Ovary (tissue), 9 donors: ENCODE results near the gene GPC6. TPM values are rescaled to one million over a fixed set of nuclear protein-coding genes. Genes with fewer than 3 reads are reported as not detected.

ENCODE experiments used
- DNase-seq, 5 donors: peaks; one replicate each; pipeline ENCODE4 v3.0.0-alpha.2; 2019 to 2020
- H3K27ac ChIP-seq, 2 donors: fragments of 200-600 bp; one replicate each; pipeline versions ENCODE4 v1.5.1 to v1.8.0; 2019 to 2022
- H3K27me3 ChIP-seq: fragments of 200-600 bp; one replicate; pipeline ENCODE4 v1.8.0; 2022
- H3K36me3 ChIP-seq: fragments of 200-600 bp; sonication (generic); one replicate; pipeline ENCODE4 v1.5.1; 2019
- H3K4me1 ChIP-seq: one replicate; pipeline ENCODE4 v1.8.1; 2013; ENCODE audit warnings: mild to moderate bottlenecking, moderate library complexity; ENCODE audit not compliant: insufficient read depth
- H3K4me3 ChIP-seq: fragments of 200-600 bp; sonication (generic); one replicate; pipeline ENCODE4 v1.5.1; 2017
- H3K9me3 ChIP-seq, 2 donors: fragments of 200-600 bp in 1 of 2; sonication (generic) in 1 of 2; one replicate each; pipeline versions ENCODE4 v1.5.1 to v1.8.1; 2013 to 2019; ENCODE audit warnings: mild to moderate bottlenecking in 1 of 2, moderate library complexity in 1 of 2
- CTCF ChIP-seq, 3 donors: fragments of 450-650 bp in 2 of 3; fragments of 200-600 bp in 1 of 3; IDR thresholded peaks; one replicate each; pipeline versions ENCODE4 v1.5.1 to v1.8.0; 2016 to 2022; ENCODE audit warnings: antibody characterized with exemption in 3 of 3, mild to moderate bottlenecking in 1 of 3
- EP300 ChIP-seq: sonication (generic); formaldehyde crosslinking; IDR thresholded peaks from one replicate; pipeline ENCODE4 v1.6.1; 2017; ENCODE audit warnings: antibody characterized with exemption
- POLR2A ChIP-seq: fragments of 450-650 bp; IDR thresholded peaks from one replicate; pipeline ENCODE4 v1.6.1; 2017; ENCODE audit warnings: antibody characterized with exemption, mild to moderate bottlenecking, moderate library complexity
- WGBS, 3 donors: extraction: QIAGEN DNeasy Blood & Tissue Kit in 1 of 3; methylation state at CpG; one replicate each; pipeline versions ENCODE4 v1.1.5 to v1.1.7; 2013 to 2017; 5-methylcytosine and 5-hydroxymethylcytosine counted together
- intact Hi-C, 4 donors: fragments of 100-400 bp; cut with DNase I; formaldehyde crosslinking; loops; one replicate each; pipeline versions ENCODE4 v1.11.0 to v1.15.1; 2022 to 2023
- polyA plus RNA-seq, 2 donors: library from polyadenylated mRNA; stranded (reverse); fragments of 200-250 nt in 1 of 2; fragments of 350-450 nt in 1 of 2; fragmentation: Illumina TruSeq in 1 of 2; extraction: RNeasy Lipid Tissue Mini Kit (QIAGEN cat#74804) in 1 of 2; gene quantifications; one replicate each; pipeline ENCODE4 v1.2.3, GENCODE V29; 2013 to 2014
- total RNA-seq, 7 donors: library from RNA; depleted of rRNA in 2 of 7; stranded (reverse); fragments of >200 nt in 2 of 7; fragmentation: NEBNext Ultra II Directional in 3 of 7; extraction: Animal tissue kit (Norgen Biotek cat#: 25700) in 3 of 7; gene quantifications; one replicate each; pipeline versions ENCODE4 v1.1.0 to v1.2.4, GENCODE V29; 2016 to 2023
- donor health status: DM: no; HTN: no; CAD: no; lungs with moderate emphysema.
- donor health status: DM: no; HTN: no; CAD: no.
- donor health status: Bipolar disorder and iron deficiency.
- donor health status: DM: yes; HTN: yes; CAD: no.
- donor health status: DM: no; HTN: no; CAD: no.
- donor health status: DM: yes; HTN: yes; CAD: no.

Gene GPC6
- total and polyA plus RNA-seq, 9 donors = 4.3 to 22.3 (median 17.9) TPM

GRCh38 chr13:93227878-93228642, 1.5 kb downstream of the GPC6 start:
- peak; percentile 28 to 45 (median 40) for TF ChIP-seq CTCF (IDR thresholded peaks at IDR 0.05)
- no peak for TF ChIP-seq EP300
- TF ChIP-seq POLR2A = no peak
- H3K36me3 ChIP-seq = no peaks in the 10 kb centered on the region
- peak; percentile 58 to 79 (median 73) for DNase-seq
- intact Hi-C loops = loop anchor here in 1 of 4 donors (10.0 kb wide), 1 partner anchor 1137 kb away; no protein-coding TSS in a partner anchor
- peak overlapping the region; percentile 76 to 94 for H3K27ac ChIP-seq
- peaks cover 3% of the 10 kb centered on the region for H3K4me1 ChIP-seq
- no peaks in the 10 kb centered on the region for H3K27me3 ChIP-seq
- WGBS, 3 donors = 0 to 1% (median 0%) methylated on average over 37 to 62 of the region's 62 CpGs
- no peaks in the 10 kb centered on the region for H3K9me3 ChIP-seq
- H3K4me3 ChIP-seq = peak overlapping the region; percentile 50

- intact Hi-C loops = loop anchor here in 1 of 4 donors (10.0 kb wide), 1 partner anchor 1136 kb away; no protein-coding TSS in a partner anchor
Measured at GRCh38 chr13:93228643-93228937, 2.0 kb downstream of the GPC6 start.

GRCh38 chr13:93230261-93230855, 3.8 kb downstream of the GPC6 start:
- no peak overlapping the region for H3K27ac ChIP-seq

More at GRCh38 chr13:93228643-93228937, 2.0 kb downstream of the GPC6 start:
- Histone ChIP-seq H3K4me3 (peak overlapping the region; percentile 50), H3K36me3 (no peaks in the 10 kb centered on the region), H3K27ac (peak overlapping the region; percentile 76 to 94), H3K27me3 (no peaks in the 10 kb centered on the region), H3K4me1 (peaks cover 3% of the 10 kb centered on the region), H3K9me3 (no peaks in the 10 kb centered on the region)
- no peak for DNase-seq
- no peak for TF ChIP-seq EP300
- TF ChIP-seq POLR2A = no peak
- no peak for TF ChIP-seq CTCF (IDR thresholded peaks at IDR 0.05)
- WGBS, 3 donors = 0 to 1% (median 0%) methylated on average over 9 of the region's 9 CpGs

GRCh38 chr13:93231867-93232266, 5.3 kb downstream of the GPC6 start:
- Histone ChIP-seq H3K36me3 (no peaks in the 10 kb centered on the region), H3K27ac (no peak overlapping the region), H3K4me1 (peaks cover 2% of the 10 kb centered on the region), H3K9me3 (no peaks in the 10 kb centered on the region), H3K4me3 (no peak overlapping the region), H3K27me3 (no peaks in the 10 kb centered on the region)
- no peak for TF ChIP-seq EP300
- no peak for TF ChIP-seq POLR2A
- no peak for TF ChIP-seq CTCF (IDR thresholded peaks at IDR 0.05)
- intact Hi-C loops = no loop called here
- no peak for DNase-seq
- WGBS, 3 donors = 70 to 77% (median 71%) methylated on average over 3 of the region's 3 CpGs

More at GRCh38 chr13:93230261-93230855, 3.8 kb downstream of the GPC6 start:
- intact Hi-C loops = no loop called here
- H3K9me3 ChIP-seq = no peaks in the 10 kb centered on the region
- H3K4me3 ChIP-seq = no peak overlapping the region
- DNase-seq = no peak
- no peaks in the 10 kb centered on the region for H3K36me3 ChIP-seq
- TF ChIP-seq POLR2A (no peak), CTCF (IDR thresholded peaks at IDR 0.05) (no peak), EP300 (no peak)
- peaks cover 3% of the 10 kb centered on the region for H3K4me1 ChIP-seq
- H3K27me3 ChIP-seq = no peaks in the 10 kb centered on the region
